ENCODE results near the gene SPPL2B. TPM values are rescaled to one million over a fixed set of nuclear protein-coding genes. Genes with fewer than 3 reads are reported as not detected.

SPPL2B gene
- total RNA-seq, 1 experiment from 2014 or later = 56.0 TPM

DNA sequence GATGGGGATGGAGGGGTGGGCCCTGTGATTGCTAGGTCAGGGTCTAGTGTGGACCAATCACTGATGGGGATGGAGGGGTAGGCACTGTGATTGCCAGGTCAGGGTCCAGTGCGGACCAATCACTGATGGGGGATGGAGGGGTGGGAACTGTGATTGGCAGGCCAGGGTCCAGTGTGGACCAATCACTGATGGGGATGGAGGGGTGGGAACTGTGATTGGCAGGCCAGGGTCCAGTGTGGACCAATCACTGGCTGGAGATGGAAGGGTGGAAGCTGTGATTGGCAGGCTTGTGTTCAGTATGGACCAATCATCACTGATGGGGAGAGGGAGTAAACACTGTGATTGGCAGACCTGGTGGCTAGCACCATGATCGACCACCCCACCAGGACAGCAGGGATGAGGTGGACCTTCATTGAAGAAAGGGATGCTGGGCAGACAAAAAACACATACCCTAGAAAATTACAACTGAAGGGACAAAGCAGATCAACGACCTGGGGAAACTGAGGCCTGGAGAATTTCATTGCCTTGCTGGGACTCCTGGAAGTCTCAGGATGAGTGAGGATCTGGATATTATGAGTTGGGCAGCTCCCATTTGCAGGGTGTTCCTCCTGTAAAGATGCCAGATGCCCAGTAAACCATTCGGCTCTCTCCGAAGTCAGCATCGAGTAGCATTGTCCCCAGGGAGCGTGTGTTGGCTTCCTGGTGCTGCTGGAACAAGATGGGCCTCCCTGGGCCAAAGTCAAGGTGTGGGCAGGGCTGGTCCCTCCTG is 47.1 kb downstream of the SPPL2B start:
- no peak for DNase-seq
- no peaks in the 10 kb centered on the region for H3K4me1 Mint-ChIP-seq (ENCODE audit: low read depth, unreplicated experiment)
- TF ChIP-seq, protein P1, sequence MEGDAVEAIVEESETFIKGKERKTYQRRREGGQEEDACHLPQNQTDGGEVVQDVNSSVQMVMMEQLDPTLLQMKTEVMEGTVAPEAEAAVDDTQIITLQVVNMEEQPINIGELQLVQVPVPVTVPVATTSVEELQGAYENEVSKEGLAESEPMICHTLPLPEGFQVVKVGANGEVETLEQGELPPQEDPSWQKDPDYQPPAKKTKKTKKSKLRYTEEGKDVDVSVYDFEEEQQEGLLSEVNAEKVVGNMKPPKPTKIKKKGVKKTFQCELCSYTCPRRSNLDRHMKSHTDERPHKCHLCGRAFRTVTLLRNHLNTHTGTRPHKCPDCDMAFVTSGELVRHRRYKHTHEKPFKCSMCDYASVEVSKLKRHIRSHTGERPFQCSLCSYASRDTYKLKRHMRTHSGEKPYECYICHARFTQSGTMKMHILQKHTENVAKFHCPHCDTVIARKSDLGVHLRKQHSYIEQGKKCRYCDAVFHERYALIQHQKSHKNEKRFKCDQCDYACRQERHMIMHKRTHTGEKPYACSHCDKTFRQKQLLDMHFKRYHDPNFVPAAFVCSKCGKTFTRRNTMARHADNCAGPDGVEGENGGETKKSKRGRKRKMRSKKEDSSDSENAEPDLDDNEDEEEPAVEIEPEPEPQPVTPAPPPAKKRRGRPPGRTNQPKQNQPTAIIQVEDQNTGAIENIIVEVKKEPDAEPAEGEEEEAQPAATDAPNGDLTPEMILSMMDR (IDR thresholded peaks at IDR 0.05; ENCODE audit: unreplicated experiment) = no peak
- intact Hi-C loops (cut with micrococcal nuclease; ENCODE audit: unreplicated experiment) = no loop called here
- H3K4me3 Mint-ChIP-seq (ENCODE audit: low read depth, unreplicated experiment) = no peak overlapping the region
- H3K27me3 Mint-ChIP-seq (ENCODE audit: unreplicated experiment) = peaks cover 13% of the 10 kb centered on the region
- peaks cover 4% of the 10 kb centered on the region for H3K9me3 Mint-ChIP-seq (ENCODE audit: low read depth, unreplicated experiment)
- CTCF ChIA-PET = no interaction called here
- H3K27ac Mint-ChIP-seq (ENCODE audit: unreplicated experiment) = no peak overlapping the region
- peaks cover 5% of the 10 kb centered on the region for H3K36me3 Mint-ChIP-seq (ENCODE audit: insufficient read depth, unreplicated experiment)
- BruUV-seq (replicated peaks) = no TSS peak

GRCh38 chr19:2376784-2377519 is 48.5 kb downstream of the SPPL2B start:
- peaks cover 8% of the 10 kb centered on the region for H3K27me3 Mint-ChIP-seq (ENCODE audit: unreplicated experiment)
- intact Hi-C loops (cut with micrococcal nuclease; ENCODE audit: unreplicated experiment) = no loop called here
- no TSS peak for BruUV-seq (replicated peaks)
- peaks cover 5% of the 10 kb centered on the region for H3K36me3 Mint-ChIP-seq (ENCODE audit: insufficient read depth, unreplicated experiment)
- no peak overlapping the region for H3K27ac Mint-ChIP-seq (ENCODE audit: unreplicated experiment)
- TF ChIP-seq, protein P1 (IDR thresholded peaks at IDR 0.05; ENCODE audit: unreplicated experiment) = no peak
- CTCF ChIA-PET = no interaction called here
- DNase-seq = no peak
- H3K9me3 Mint-ChIP-seq (ENCODE audit: low read depth, unreplicated experiment) = peaks cover 4% of the 10 kb centered on the region
- H3K4me1 Mint-ChIP-seq (ENCODE audit: low read depth, unreplicated experiment) = no peaks in the 10 kb centered on the region
- H3K4me3 Mint-ChIP-seq (ENCODE audit: low read depth, unreplicated experiment) = no peak overlapping the region

DNA sequence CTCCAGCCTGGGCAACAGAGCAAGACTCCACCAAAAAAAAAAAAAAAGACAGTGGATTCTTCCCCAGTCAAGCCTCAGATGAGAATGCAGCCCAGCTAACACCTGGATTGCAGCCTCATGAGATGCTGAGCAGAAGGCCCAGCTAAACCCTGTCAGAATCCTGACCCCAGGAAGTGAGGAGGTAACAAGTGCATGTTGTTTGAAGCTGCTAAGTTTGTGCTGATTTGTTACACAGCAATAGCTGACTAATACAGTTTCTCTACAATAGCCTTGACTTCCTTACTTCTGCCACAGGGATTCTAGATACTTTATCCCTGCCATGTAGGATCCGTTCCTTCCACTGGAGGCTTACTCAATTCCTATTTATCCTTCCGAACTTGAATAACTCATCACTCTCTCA is 52.1 kb downstream of the SPPL2B start:
- Mint-ChIP-seq H3K27me3 (ENCODE audit: unreplicated experiment) (no peaks in the 10 kb centered on the region), H3K9me3 (ENCODE audit: low read depth, unreplicated experiment) (peaks cover 4% of the 10 kb centered on the region), H3K4me3 (ENCODE audit: low read depth, unreplicated experiment) (no peak overlapping the region), H3K4me1 (ENCODE audit: low read depth, unreplicated experiment) (no peaks in the 10 kb centered on the region), H3K27ac (ENCODE audit: unreplicated experiment) (no peak overlapping the region), H3K36me3 (ENCODE audit: insufficient read depth, unreplicated experiment) (peaks cover 5% of the 10 kb centered on the region)
- CTCF ChIA-PET = interaction anchor here (0.7 kb wide), 1 partner anchor 10 kb away, joined by 3 read pairs; no protein-coding TSS in a partner anchor
- TF ChIP-seq, protein P1 (IDR thresholded peaks at IDR 0.05; ENCODE audit: unreplicated experiment) = no peak
- no TSS peak for BruUV-seq (replicated peaks)
- DNase-seq = no peak
- intact Hi-C loops (cut with micrococcal nuclease; ENCODE audit: unreplicated experiment) = no loop called here

- Mint-ChIP-seq H3K4me3 (ENCODE audit: low read depth, unreplicated experiment) (no peak overlapping the region), H3K4me1 (ENCODE audit: low read depth, unreplicated experiment) (no peaks in the 10 kb centered on the region), H3K27ac (ENCODE audit: unreplicated experiment) (no peak overlapping the region), H3K36me3 (ENCODE audit: insufficient read depth, unreplicated experiment) (peaks cover 5% of the 10 kb centered on the region), H3K27me3 (ENCODE audit: unreplicated experiment) (no peaks in the 10 kb centered on the region), H3K9me3 (ENCODE audit: low read depth, unreplicated experiment) (peaks cover 4% of the 10 kb centered on the region)
- BruUV-seq (replicated peaks) = no TSS peak
- intact Hi-C loops (cut with micrococcal nuclease; ENCODE audit: unreplicated experiment) = no loop called here
- DNase-seq = no peak
- CTCF ChIA-PET = interaction anchor here (0.7 kb wide), 1 partner anchor 9 kb away, joined by 3 read pairs; no protein-coding TSS in a partner anchor
- TF ChIP-seq, protein P1 (IDR thresholded peaks at IDR 0.05; ENCODE audit: unreplicated experiment) = no peak
Observed at GRCh38 chr19:2381148-2381820, 52.8 kb downstream of the SPPL2B start.
